ENCODE data around the gene TMEM255B. TPM values are rescaled to one million over a fixed set of nuclear protein-coding genes. Genes with fewer than 3 reads are reported as not detected.
A peak's percentile ranks its signal among the peaks of the same experiment; 100 is the strongest.
"Not testable (repeated sequence)": the region's sequence is repeated elsewhere in the genome, so short reads cannot be mapped to it uniquely, and the experiment has no call there.

TMEM255B gene
- 10 to 100 TPM in 4 of 5 donors, 1 to 10 TPM in 1; 8.5 to 17.4 (median 13.3) TPM for polyA plus RNA-seq (ENCODE audit: insufficient read depth in 1 of 5, insufficient read length in 5 of 5, low replicate concordance in 1 of 5)
- long read RNA-seq, donor 1, partial matches to known transcripts: 0 of 1 reads
- long read RNA-seq, donor 1, other reads (novel, unspliced or antisense): 0 of 1 reads
- long read RNA-seq, donor 2, full-length matches to known transcripts: 4 of 4 reads
- long read RNA-seq, donor 2, partial matches to known transcripts: 0 of 4 reads
- long read RNA-seq, donor 2, other reads (novel, unspliced or antisense): 0 of 4 reads
- long read RNA-seq, donor 3, full-length matches to known transcripts: 3 of 3 reads
- long read RNA-seq, donor 3, partial matches to known transcripts: 0 of 3 reads
- long read RNA-seq, donor 3, other reads (novel, unspliced or antisense): 0 of 3 reads
- long read RNA-seq, donor 4, full-length matches to known transcripts: 1 of 1 reads
- long read RNA-seq, donor 4, partial matches to known transcripts: 0 of 1 reads
- long read RNA-seq, donor 4, other reads (novel, unspliced or antisense): 0 of 1 reads
- long read RNA-seq, donor 5, full-length matches to known transcripts: 5 of 5 reads
- long read RNA-seq, donor 5, partial matches to known transcripts: 0 of 5 reads
- long read RNA-seq, donor 5, other reads (novel, unspliced or antisense): 0 of 5 reads
- long read RNA-seq, donor 6, full-length matches to known transcripts: 2 of 2 reads
- long read RNA-seq, donor 6, partial matches to known transcripts: 0 of 2 reads
- long read RNA-seq, donor 6, other reads (novel, unspliced or antisense): 0 of 2 reads
- long read RNA-seq, donor 7, full-length matches to known transcripts: 3 of 3 reads
- long read RNA-seq, donor 7, partial matches to known transcripts: 0 of 3 reads
- long read RNA-seq, donor 7, other reads (novel, unspliced or antisense): 0 of 3 reads
- long read RNA-seq, donor 8, full-length matches to known transcripts: 2 of 2 reads
- long read RNA-seq, donor 8, partial matches to known transcripts: 0 of 2 reads
- long read RNA-seq, donor 8, other reads (novel, unspliced or antisense): 0 of 2 reads

GRCh38 chr13:113758651-113759524 is at the start of gene TMEM255B:
TMEM255B (plus strand) TSS chr13:113759226; CDS start chr13:113759270, 44 bp downstream.
- DNase-seq: peak; percentile 64 to 70

GRCh38 chr13:113722921-113723320 is 36.1 kb upstream of the TMEM255B start:
- DNase-seq: no peak

GRCh38 chr13:113723410-113724015 is 35.5 kb upstream of the TMEM255B start:
- no peak for DNase-seq

GRCh38 chr13:113724016-113724758 is 34.8 kb upstream of the TMEM255B start:
- no peak for DNase-seq

- DNase-seq: peak; percentile 72 to 75
Measured at GRCh38 chr13:113724780-113725315, 34.2 kb upstream of the TMEM255B start.

GRCh38 chr13:113725329-113726105 is 33.5 kb upstream of the TMEM255B start:
- not testable (repeated sequence) for DNase-seq

- DNase-seq: not testable (repeated sequence)
Measured at GRCh38 chr13:113726106-113726821, 32.8 kb upstream of the TMEM255B start.

GRCh38 chr13:113726961-113727411 is 32.0 kb upstream of the TMEM255B start:
- no peak for DNase-seq

- no peak for DNase-seq
Measured at GRCh38 chr13:113728571-113729054, 30.4 kb upstream of the TMEM255B start.

- DNase-seq: no peak
Measured at GRCh38 chr13:113729187-113730019, 29.6 kb upstream of the TMEM255B start.

- no peak for DNase-seq
Measured at GRCh38 chr13:113730258-113730691, 28.8 kb upstream of the TMEM255B start.

GRCh38 chr13:113730831-113731191 is 28.2 kb upstream of the TMEM255B start:
- no peak for DNase-seq

- DNase-seq: no peak
Measured at GRCh38 chr13:113731192-113732175, 27.5 kb upstream of the TMEM255B start.

GRCh38 chr13:113732176-113732960 is 26.7 kb upstream of the TMEM255B start:
- DNase-seq: no peak
